ENCODE data around the gene MALRD1. TPM values are rescaled to one million over a fixed set of nuclear protein-coding genes. Genes with fewer than 3 reads are reported as not detected.
"Not testable (repeated sequence)": the region's sequence is repeated elsewhere in the genome, so short reads cannot be mapped to it uniquely, and the experiment has no call there.

The MALRD1 gene
- total RNA-seq, 1 experiment from 2014 or later = not detected

- DNase-seq (ENCODE audit: low spot score) = no peak
Observed at GRCh38 chr10:19488592-19489280, 440.1 kb downstream of the MALRD1 start.

- DNase-seq (ENCODE audit: low spot score) = no peak
Observed at GRCh38 chr10:19491166-19491565, 442.6 kb downstream of the MALRD1 start.

- DNase-seq (ENCODE audit: low spot score) = no peak
Observed at GRCh38 chr10:19493917-19494316, 445.3 kb downstream of the MALRD1 start.

- no peak for DNase-seq (ENCODE audit: low spot score)
Observed at GRCh38 chr10:19497026-19497425, 448.4 kb downstream of the MALRD1 start.

- no peak for DNase-seq (ENCODE audit: low spot score)
Observed at GRCh38 chr10:19498393-19499290, 450.0 kb downstream of the MALRD1 start.

- DNase-seq (ENCODE audit: low spot score) = no peak
Observed at GRCh38 chr10:19499291-19499770, 450.7 kb downstream of the MALRD1 start.

GRCh38 chr10:19500959-19501358 is 452.4 kb downstream of the MALRD1 start:
- no peak for DNase-seq (ENCODE audit: low spot score)

GRCh38 chr10:19505320-19506312 is 457.0 kb downstream of the MALRD1 start:
- no peak for DNase-seq (ENCODE audit: low spot score)

- DNase-seq (ENCODE audit: low spot score) = not testable (repeated sequence)
Observed at GRCh38 chr10:19510005-19510732, 461.6 kb downstream of the MALRD1 start.

- DNase-seq (ENCODE audit: low spot score) = no peak
Observed at GRCh38 chr10:19518109-19518508, 469.5 kb downstream of the MALRD1 start.

GRCh38 chr10:19518632-19519031 is 470.0 kb downstream of the MALRD1 start:
- no peak for DNase-seq (ENCODE audit: low spot score)

GRCh38 chr10:19531324-19531723 is 482.7 kb downstream of the MALRD1 start:
- no peak for DNase-seq (ENCODE audit: low spot score)

- DNase-seq (ENCODE audit: low spot score) = no peak
Observed at GRCh38 chr10:19532411-19532810, 483.8 kb downstream of the MALRD1 start.

- DNase-seq (ENCODE audit: low spot score) = no peak
Observed at GRCh38 chr10:19541299-19541698, 492.7 kb downstream of the MALRD1 start.

- no peak for DNase-seq (ENCODE audit: low spot score)
Observed at GRCh38 chr10:19546224-19546623, 497.6 kb downstream of the MALRD1 start.

GRCh38 chr10:19549503-19549902 is 500.9 kb downstream of the MALRD1 start:
- DNase-seq (ENCODE audit: low spot score) = no peak

- DNase-seq (ENCODE audit: low spot score) = no peak
Observed at GRCh38 chr10:19556666-19557065, 508.1 kb downstream of the MALRD1 start.

GRCh38 chr10:19561181-19561580 is 512.6 kb downstream of the MALRD1 start:
- DNase-seq (ENCODE audit: low spot score) = no peak

- no peak for DNase-seq (ENCODE audit: low spot score)
Observed at GRCh38 chr10:19563388-19564141, 515.0 kb downstream of the MALRD1 start.

GRCh38 chr10:19570120-19570519 is 521.5 kb downstream of the MALRD1 start:
- DNase-seq (ENCODE audit: low spot score) = no peak
